PC-3 (cell line): ENCODE measurements around the gene SENP3.

Source experiments
- EZH2 ChIP-seq: fragments of 300-600 bp; sonication (generic); IDR thresholded peaks from one replicate; pipeline ENCODE4 v1.6.1; 2017; ENCODE audit warnings: antibody characterized with exemption, mild to moderate bottlenecking, low read length; ENCODE audit not compliant: unreplicated experiment
- EZH2phosphoT487 ChIP-seq: fragments of 300-600 bp; sonication (generic); IDR thresholded peaks from 2 replicates; pipeline ENCODE4 v1.6.1; 2018; ENCODE audit warnings: mild to moderate bottlenecking, antibody characterized with exemption, low read length, borderline replicate concordance
- TF ChIP-seq, protein P1 (sequence below): fragments of 300-600 bp; sonication (generic); conservative IDR thresholded peaks from 2 replicates; pipeline ENCODE4 v1.5.1; 2017; ENCODE audit warnings: antibody characterized with exemption, low read depth, mild to moderate bottlenecking, low read length

DNA sequence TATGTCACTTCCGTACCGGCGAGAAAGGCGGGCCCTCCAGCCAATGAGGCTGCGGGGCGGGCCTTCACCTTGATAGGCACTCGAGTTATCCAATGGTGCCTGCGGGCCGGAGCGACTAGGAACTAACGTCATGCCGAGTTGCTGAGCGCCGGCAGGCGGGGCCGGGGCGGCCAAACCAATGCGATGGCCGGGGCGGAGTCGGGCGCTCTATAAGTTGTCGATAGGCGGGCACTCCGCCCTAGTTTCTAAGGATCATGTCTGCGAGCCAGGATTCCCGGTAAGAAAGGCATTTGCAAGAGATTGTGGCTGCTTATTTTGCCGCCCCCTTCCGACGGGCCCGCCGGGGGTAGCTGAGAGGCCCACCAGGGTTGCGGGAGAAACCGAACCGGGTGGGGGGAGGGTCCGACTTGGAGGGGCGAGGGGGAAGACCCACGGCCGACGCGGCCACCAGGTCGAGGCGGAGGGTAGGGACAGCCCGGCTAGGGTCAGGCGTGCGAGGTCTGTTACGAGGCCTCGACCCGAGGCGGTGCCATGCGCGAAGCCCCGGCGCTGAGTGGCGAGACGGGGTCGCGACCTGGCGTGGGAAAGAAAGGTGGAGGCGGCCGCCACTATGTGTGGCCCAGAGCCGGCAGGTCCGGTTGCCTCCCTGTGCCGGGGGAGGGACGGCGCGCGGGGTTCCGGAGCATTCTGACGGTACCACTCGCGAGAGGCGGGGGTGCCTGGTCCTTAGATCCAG lies 11.0 kb downstream of the SENP3 start:
- TF ChIP-seq EZH2phosphoT487 (no peak), EZH2 (no peak)
- TF ChIP-seq, protein P1, sequence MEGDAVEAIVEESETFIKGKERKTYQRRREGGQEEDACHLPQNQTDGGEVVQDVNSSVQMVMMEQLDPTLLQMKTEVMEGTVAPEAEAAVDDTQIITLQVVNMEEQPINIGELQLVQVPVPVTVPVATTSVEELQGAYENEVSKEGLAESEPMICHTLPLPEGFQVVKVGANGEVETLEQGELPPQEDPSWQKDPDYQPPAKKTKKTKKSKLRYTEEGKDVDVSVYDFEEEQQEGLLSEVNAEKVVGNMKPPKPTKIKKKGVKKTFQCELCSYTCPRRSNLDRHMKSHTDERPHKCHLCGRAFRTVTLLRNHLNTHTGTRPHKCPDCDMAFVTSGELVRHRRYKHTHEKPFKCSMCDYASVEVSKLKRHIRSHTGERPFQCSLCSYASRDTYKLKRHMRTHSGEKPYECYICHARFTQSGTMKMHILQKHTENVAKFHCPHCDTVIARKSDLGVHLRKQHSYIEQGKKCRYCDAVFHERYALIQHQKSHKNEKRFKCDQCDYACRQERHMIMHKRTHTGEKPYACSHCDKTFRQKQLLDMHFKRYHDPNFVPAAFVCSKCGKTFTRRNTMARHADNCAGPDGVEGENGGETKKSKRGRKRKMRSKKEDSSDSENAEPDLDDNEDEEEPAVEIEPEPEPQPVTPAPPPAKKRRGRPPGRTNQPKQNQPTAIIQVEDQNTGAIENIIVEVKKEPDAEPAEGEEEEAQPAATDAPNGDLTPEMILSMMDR = no peak
